GM23338 (cell line): ENCODE results near the gene ACCS. TPM values are rescaled to one million over a fixed set of nuclear protein-coding genes. Genes with fewer than 3 reads are reported as not detected.

Experiments used
- ATAC-seq: fragments of 200-7000 bp; cut with Tn5 transposase; 3 replicates; pipeline ENCODE4 v1.9.1; 2020
- DNase-seq: peaks from one replicate; pipeline ENCODE4 v3.0.0-alpha.2; 2015; ENCODE audit warnings: low spot score
- H2AFZ ChIP-seq: fragments of 200-600 bp; sonication (generic); 2 replicates; pipeline ENCODE4 v1.8.0; 2016; ENCODE audit warnings: antibody characterized with exemption, mild to moderate bottlenecking, moderate library complexity
- H3F3A ChIP-seq: fragments of 200-600 bp; sonication (generic); replicated peaks from 2 replicates; pipeline ENCODE4 v1.8.0; 2017; ENCODE audit warnings: antibody characterized with exemption, mixed run types, low read depth
- H3K27ac ChIP-seq: fragments of 200-600 bp; sonication (generic); 2 replicates; pipeline ENCODE4 v1.6.1; 2016; ENCODE audit warnings: low read depth
- H3K27me3 ChIP-seq: fragments of 200-600 bp; sonication (generic); 2 replicates; pipeline ENCODE4 v1.8.0; 2016; ENCODE audit warnings: mild to moderate bottlenecking, mixed run types, moderate library complexity; ENCODE audit not compliant: insufficient read depth
- H3K36me3 ChIP-seq: fragments of 200-600 bp; sonication (generic); 2 replicates; pipeline ENCODE4 v1.8.0; 2016; ENCODE audit warnings: mild to moderate bottlenecking; ENCODE audit not compliant: insufficient read depth
- H3K4me1 ChIP-seq: fragments of 200-600 bp; sonication (generic); 2 replicates; pipeline ENCODE4 v1.8.0; 2016; ENCODE audit warnings: mild to moderate bottlenecking, moderate library complexity; ENCODE audit not compliant: insufficient read depth
- H3K4me2 ChIP-seq: fragments of 200-600 bp; sonication (generic); 2 replicates; pipeline ENCODE4 v1.7.1; 2017; ENCODE audit warnings: mixed run types
- H3K4me3 ChIP-seq: fragments of 200-600 bp; sonication (generic); 2 replicates; pipeline ENCODE4 v1.6.1; 2016; ENCODE audit warnings: mixed run types
- H3K79me2 ChIP-seq: fragments of 200-600 bp; sonication (generic); replicated peaks from 2 replicates; pipeline ENCODE4 v1.8.0; 2017; ENCODE audit warnings: mild to moderate bottlenecking; ENCODE audit not compliant: insufficient read depth
- H3K9me2 ChIP-seq: fragments of 200-600 bp; sonication (generic); 2 replicates; pipeline ENCODE4 v1.8.0; 2017; ENCODE audit not compliant: insufficient read depth
- H4K20me1 ChIP-seq: fragments of 200-600 bp; sonication (generic); replicated peaks from 2 replicates; pipeline ENCODE4 v1.8.0; 2017; ENCODE audit warnings: mild to moderate bottlenecking; ENCODE audit not compliant: insufficient read depth
- H3K27ac Mint-ChIP-seq: 2 replicates; pipeline ENCODE4 v1.8.0; 2020; ENCODE audit warnings: inconsistent platforms, mild to moderate bottlenecking, moderate library complexity, mixed read lengths
- H3K27me3 Mint-ChIP-seq: 3 replicates; pipeline ENCODE4 v1.8.0; 2022; ENCODE audit warnings: low read depth, mild to moderate bottlenecking, moderate library complexity, mixed read lengths, inconsistent platforms; ENCODE audit not compliant: insufficient read depth, poor library complexity
- H3K36me3 Mint-ChIP-seq: 3 replicates; pipeline ENCODE4 v1.8.0; 2021; ENCODE audit warnings: low read depth, mild to moderate bottlenecking, inconsistent platforms, moderate library complexity, mixed read lengths
- H3K4me1 Mint-ChIP-seq: 3 replicates; pipeline ENCODE4 v1.8.0; 2020; ENCODE audit warnings: mild to moderate bottlenecking, inconsistent platforms, mixed read lengths
- H3K4me3 Mint-ChIP-seq: 3 replicates; pipeline ENCODE4 v1.8.0; 2021; ENCODE audit warnings: moderate library complexity, mild to moderate bottlenecking, inconsistent platforms, mixed read lengths
- H3K9me3 Mint-ChIP-seq: 3 replicates; pipeline ENCODE4 v1.8.0; 2020; ENCODE audit warnings: moderate library complexity, mild to moderate bottlenecking, inconsistent platforms, mixed read lengths
- CREB1 ChIP-seq: fragments of 250-450 bp; sonication (Bioruptor Pico); IDR thresholded peaks from 2 replicates; pipeline ENCODE4 v1.5.0; 2020; ENCODE audit warnings: low read depth, mild to moderate bottlenecking, moderate library complexity
- CTCF ChIP-seq, 2 experiments: fragments of 200-600 bp in 1 of 2; sonication (generic) in 1 of 2; conservative IDR thresholded peaks; 2 replicates each; pipeline versions ENCODE4 v1.5.1 to v1.6.1; 2016 to 2017; ENCODE audit warnings: antibody characterized with exemption in 2 of 2, low read depth in 2 of 2, mild to moderate bottlenecking in 2 of 2, moderate library complexity in 1 of 2
- ETS1 ChIP-seq: IDR thresholded peaks from 2 replicates; pipeline ENCODE4 v1.6.1; 2016; ENCODE audit warnings: antibody characterized with exemption
- EZH2 ChIP-seq: fragments of 200-600 bp; sonication (generic); IDR thresholded peaks from one replicate; pipeline ENCODE4 v1.8.0; 2017; ENCODE audit warnings: antibody characterized with exemption, mild to moderate bottlenecking, low read depth; ENCODE audit not compliant: unreplicated experiment
- JUNB ChIP-seq: IDR thresholded peaks from one replicate; pipeline ENCODE4 v1.6.1; 2016; ENCODE audit warnings: antibody characterized with exemption; ENCODE audit not compliant: unreplicated experiment
- POLR2AphosphoS5 ChIP-seq: IDR thresholded peaks from 2 replicates; pipeline ENCODE4 v1.6.1; 2016; ENCODE audit warnings: antibody characterized with exemption, low read depth
- REST ChIP-seq: IDR thresholded peaks from one replicate; pipeline ENCODE4 v1.6.1; 2018; ENCODE audit warnings: antibody characterized with exemption; ENCODE audit not compliant: unreplicated experiment
- ZNF114 ChIP-seq: fragments of 250-450 bp; sonication (Bioruptor Pico); IDR thresholded peaks from 2 replicates; pipeline ENCODE4 v1.5.0; 2020; ENCODE audit warnings: mild to moderate bottlenecking, moderate library complexity
- ZNF331 ChIP-seq: fragments of 250-450 bp; sonication (Bioruptor Pico); IDR thresholded peaks from 2 replicates; pipeline ENCODE4 v1.5.0; 2020; ENCODE audit warnings: low read depth, mild to moderate bottlenecking, moderate library complexity
- ZNF462 ChIP-seq: fragments of 250-450 bp; sonication (Bioruptor Pico); IDR thresholded peaks from 2 replicates; pipeline ENCODE4 v1.5.0; 2020; ENCODE audit warnings: mild to moderate bottlenecking, moderate library complexity
- polyA plus RNA-seq: library from polyadenylated mRNA; unstranded; fragments of >200 nt; fragmentation: Nextera tagmentation; extraction: Ambion mirVana; gene quantifications from 2 replicates; pipeline ENCODE4 v1.2.1, GENCODE V29; 2016
- total RNA-seq: library from RNA; depleted of rRNA; stranded (reverse); fragments of >200 nt; shearing (Covaris generic); gene quantifications from 2 replicates; pipeline ENCODE4 v1.2.3, GENCODE V29; 2014

The ACCS gene
- total and polyA plus RNA-seq, 2 experiments from 2014 or later = 3.6 to 6.6 TPM

GRCh38 chr11:44083433-44083832 is 17.4 kb downstream of the ACCS start:
- H3K4me3 ChIP-seq = no peak overlapping the region
- H3F3A ChIP-seq = no peaks in the 10 kb centered on the region
- Mint-ChIP-seq H3K27me3 (no peaks in the 10 kb centered on the region), H3K4me3 (no peak overlapping the region), H3K27ac (no peak overlapping the region), H3K9me3 (peaks cover 11% of the 10 kb centered on the region; the same call in 2 of the 3 replicates), H3K4me1 (0 out of 3 replicates have a peak, but pooled peaks cover 4% of the 10 kb centered on the region), H3K36me3 (peaks cover 23% of the 10 kb centered on the region)
- no peak for ATAC-seq
- no peaks in the 10 kb centered on the region for H4K20me1 ChIP-seq
- no peaks in the 10 kb centered on the region for H3K27me3 ChIP-seq
- peaks cover 4% of the 10 kb centered on the region; the same call in 1 of the 2 replicates for H3K9me2 ChIP-seq
- H3K79me2 ChIP-seq = no peaks in the 10 kb centered on the region
- no peaks in the 10 kb centered on the region for H3K4me1 ChIP-seq
- no peak overlapping the region for H3K27ac ChIP-seq
- no peaks in the 10 kb centered on the region for H3K36me3 ChIP-seq
- DNase-seq = no peak
- no peak overlapping the region for H2AFZ ChIP-seq
- no peak overlapping the region for H3K4me2 ChIP-seq
- no peak for TF ChIP-seq ZNF331
- TF ChIP-seq JUNB = no peak
- TF ChIP-seq ZNF114 = no peak
- TF ChIP-seq CREB1 (CRISPR knock-in tag) = no peak
- no peak for TF ChIP-seq POLR2AphosphoS5
- no peak for TF ChIP-seq CTCF (conservative IDR thresholded peaks at IDR 0.05; ENCODE audit: low read depth in 2 of 2)
- no peak for TF ChIP-seq REST
- TF ChIP-seq ETS1 = no peak
- TF ChIP-seq EZH2 = no peak
- no peak for TF ChIP-seq ZNF462 (CRISPR knock-in tag)
